ENCODE results near the gene CFL1. TPM values are rescaled to one million over a fixed set of nuclear protein-coding genes. Genes with fewer than 3 reads are reported as not detected.

Gene CFL1
- total and polyA plus RNA-seq, 10 of the 15 experiments (the other 5 are each of a cell fraction or from before 2014, with no cell fraction given) = 164 to 2,994 (median 1,500) TPM

- H2AFZ ChIP-seq (ENCODE audit: control insufficient read depth, low read depth, low read length) = peak within 1 kb of the TSS; percentile 53
- TF ChIP-seq, protein P1, sequence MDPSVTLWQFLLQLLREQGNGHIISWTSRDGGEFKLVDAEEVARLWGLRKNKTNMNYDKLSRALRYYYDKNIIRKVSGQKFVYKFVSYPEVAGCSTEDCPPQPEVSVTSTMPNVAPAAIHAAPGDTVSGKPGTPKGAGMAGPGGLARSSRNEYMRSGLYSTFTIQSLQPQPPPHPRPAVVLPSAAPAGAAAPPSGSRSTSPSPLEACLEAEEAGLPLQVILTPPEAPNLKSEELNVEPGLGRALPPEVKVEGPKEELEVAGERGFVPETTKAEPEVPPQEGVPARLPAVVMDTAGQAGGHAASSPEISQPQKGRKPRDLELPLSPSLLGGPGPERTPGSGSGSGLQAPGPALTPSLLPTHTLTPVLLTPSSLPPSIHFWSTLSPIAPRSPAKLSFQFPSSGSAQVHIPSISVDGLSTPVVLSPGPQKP (IDR thresholded peaks at IDR 0.05; ENCODE audit: low read depth, low read length) = no peak
- TF ChIP-seq TCF12 (IDR thresholded peaks at IDR 0.05; ENCODE audit: low read depth, low read length) (no peak), ZNF217 (IDR thresholded peaks at IDR 0.05) (peak; percentile 60; the same call in 1 of the 2 replicates), HCFC1 (IDR thresholded peaks at IDR 0.05; ENCODE audit: low read length) (no peak), SUPT20H (IDR thresholded peaks at IDR 0.05; ENCODE audit: borderline replicate concordance, control insufficient read depth, low read depth, low read length) (no peak), ZNF207 (IDR thresholded peaks at IDR 0.05; ENCODE audit: borderline replicate concordance) (peak; percentile 60; the same call in 1 of the 2 replicates), DPF2 (IDR thresholded peaks at IDR 0.05) (peak; percentile 79), GABPA (IDR thresholded peaks at IDR 0.05; ENCODE audit: low read depth) (no peak), CEBPZ (IDR thresholded peaks at IDR 0.05; ENCODE audit: low read depth, low read length) (no peak), BMI1 (IDR thresholded peaks at IDR 0.05; ENCODE audit: borderline replicate concordance) (no peak), SUZ12 (IDR thresholded peaks at IDR 0.05; ENCODE audit: unreplicated experiment) (no peak), ZNF24 (IDR thresholded peaks at IDR 0.05) (0 out of 2 replicates have a peak, but pooled peaks have one; percentile 51), NFIC (IDR thresholded peaks at IDR 0.05; ENCODE audit: low read depth, low read length) (no peak), NBN (IDR thresholded peaks at IDR 0.05) (peak; percentile 64; the same call in 1 of the 2 replicates), BACH1 (IDR thresholded peaks at IDR 0.05; ENCODE audit: borderline replicate concordance) (peak; percentile 91; the same call in 1 of the 2 replicates), IRF4 (IDR thresholded peaks at IDR 0.05; ENCODE audit: low read depth, low read length) (no peak), PAX5 (IDR thresholded peaks at IDR 0.05; ENCODE audit: borderline replicate concordance, low read depth, low read length) (no peak)
- TF ChIP-seq, protein P2, sequence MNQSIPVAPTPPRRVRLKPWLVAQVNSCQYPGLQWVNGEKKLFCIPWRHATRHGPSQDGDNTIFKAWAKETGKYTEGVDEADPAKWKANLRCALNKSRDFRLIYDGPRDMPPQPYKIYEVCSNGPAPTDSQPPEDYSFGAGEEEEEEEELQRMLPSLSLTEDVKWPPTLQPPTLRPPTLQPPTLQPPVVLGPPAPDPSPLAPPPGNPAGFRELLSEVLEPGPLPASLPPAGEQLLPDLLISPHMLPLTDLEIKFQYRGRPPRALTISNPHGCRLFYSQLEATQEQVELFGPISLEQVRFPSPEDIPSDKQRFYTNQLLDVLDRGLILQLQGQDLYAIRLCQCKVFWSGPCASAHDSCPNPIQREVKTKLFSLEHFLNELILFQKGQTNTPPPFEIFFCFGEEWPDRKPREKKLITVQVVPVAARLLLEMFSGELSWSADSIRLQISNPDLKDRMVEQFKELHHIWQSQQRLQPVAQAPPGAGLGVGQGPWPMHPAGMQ (IDR thresholded peaks at IDR 0.05; ENCODE audit: borderline replicate concordance) = no peak
These were observed 32.6 kb upstream of the CFL1 start, which contains the start of gene CCDC85B for GRCh38 chr11:65890324-65891218. CCDC85B (plus strand) TSS chr11:65890673; CDS start chr11:65890784, 111 bp downstream.

More at GRCh38 chr11:65890324-65891218, 32.6 kb upstream of the CFL1 start, which contains the start of gene CCDC85B:
- ChIA-PET POLR2A (interaction anchor here (0.5 to 7.4 kb wide), 45 partner anchors 7 to 1463 kb away, joined by 3 to 155 read pairs (median 4); partner anchors contain the start of genes AP5B1, BANF1, CFL1 and EIF1AD), CTCF (interaction anchor here (0.8 to 11.0 kb wide), 30 partner anchors 9 to 303 kb away, joined by 3 to 167 read pairs (median 4); partner anchors contain the start of genes BANF1, CFL1, FOSL1 and MUS81), SMC1A (ENCODE audit: uncharacterized antibody, unreplicated experiment) (interaction anchor here (0.7 to 6.7 kb wide), 24 partner anchors 10 to 275 kb away, joined by 3 to 52 read pairs (median 4); partner anchors contain the start of genes CFL1, FOSL1, MUS81 and PCNX3), RAD21 (ENCODE audit: unreplicated experiment) (interaction anchor here (0.7 to 8.0 kb wide), 25 partner anchors 8 to 590 kb away, joined by 3 to 76 read pairs (median 5); partner anchors contain the start of genes BANF1, CFL1, DPP3 and EIF1AD)
- H3K4me3 ChIP-seq = peak within 1 kb of the TSS; percentile 98
- ATAC-seq (peak; percentile 65), FAIRE-seq (peak; percentile 64), DNase-seq (ENCODE audit: low read depth, low spot score) (peak; percentile 77)
- in situ Hi-C loops (cut with MboI) (no loop called here), intact Hi-C loops (cut with micrococcal nuclease; ENCODE audit: unreplicated experiment) (loop anchor here (5.0 to 10.0 kb wide), 2 partner anchors 37 to 244 kb away; no protein-coding TSS in a partner anchor)
- no TSS peak for BruUV-seq (replicated peaks)
- peak within 1 kb of the TSS; percentile 90 for H3K27ac ChIP-seq (ENCODE audit: control insufficient read depth, insufficient read depth)
- peaks cover 0 to 9% of the 10 kb centered on the region in 2 experiments; a peak in 2 of 4 replicates for H3K36me3 ChIP-seq (ENCODE audit: control insufficient read depth in 2 of 2, insufficient read depth in 2 of 2, low read length in 1 of 2)
- H3K9ac ChIP-seq (ENCODE audit: control insufficient read depth, insufficient read depth, low read length) = peak within 1 kb of the TSS; percentile 94
- H4K20me1 ChIP-seq (ENCODE audit: control insufficient read depth, insufficient read depth) = no peaks in the 10 kb centered on the region
- H3K4me1 ChIP-seq (ENCODE audit: control insufficient read depth, insufficient read depth, low read length) = peaks cover 29% of the 10 kb centered on the region
- peaks cover 55% of the 10 kb centered on the region for H3K79me2 ChIP-seq (ENCODE audit: control insufficient read depth, insufficient read depth, low read length)
- under 1% methylated on average over 91 of the region's 94 CpGs for WGBS (ENCODE audit: insufficient coverage, insufficient replicate concordance, low lambda C conversion rate, missing lambda C conversion rate)
- H3K9me3 ChIP-seq (replicated peaks; ENCODE audit: control insufficient read depth, insufficient read depth, low read length) = no peaks in the 10 kb centered on the region
- H3K27me3 ChIP-seq (replicated peaks in 1 of 2; ENCODE audit: control insufficient read depth in 2 of 2, insufficient read depth in 2 of 2, low read length in 1 of 2) = no peaks in the 10 kb centered on the region
- peak within 1 kb of the TSS; percentile 99 for H3K4me2 ChIP-seq (ENCODE audit: control insufficient read depth, insufficient read depth)

All from GM12878 (cell line).